HEK293 (cell line): Measurements from ENCODE around the gene CCBE1.

ENCODE experiments used
- PBX3 ChIP-seq: sonication (generic); formaldehyde crosslinking; IDR thresholded peaks from 2 replicates; pipeline ENCODE4 v1.8.1; 2022; ENCODE audit warnings: mild to moderate bottlenecking, moderate library complexity, missing genetic modification reagents
- ZBTB8A ChIP-seq: fragments of 450-650 bp; formaldehyde crosslinking; IDR thresholded peaks from 2 replicates; pipeline ENCODE4 v1.5.1; 2016; ENCODE audit warnings: missing biosample characterization, missing genetic modification characterization
- ZNF184 ChIP-seq: fragments of 450-650 bp; IDR thresholded peaks from 2 replicates; pipeline ENCODE4 v1.5.1; 2018; ENCODE audit warnings: missing biosample characterization, mild to moderate bottlenecking, missing genetic modification characterization
- TF ChIP-seq, protein P1 (sequence below): fragments of 450-650 bp; formaldehyde crosslinking; IDR thresholded peaks from 2 replicates; pipeline ENCODE4 v1.5.1; 2016; ENCODE audit warnings: missing biosample characterization, missing genetic modification characterization

- TF ChIP-seq ZNF184 (no peak), PBX3 (CRISPR knock-in tag) (no peak), ZBTB8A (tag by site-specific recombination) (no peak)
- TF ChIP-seq, protein P1, sequence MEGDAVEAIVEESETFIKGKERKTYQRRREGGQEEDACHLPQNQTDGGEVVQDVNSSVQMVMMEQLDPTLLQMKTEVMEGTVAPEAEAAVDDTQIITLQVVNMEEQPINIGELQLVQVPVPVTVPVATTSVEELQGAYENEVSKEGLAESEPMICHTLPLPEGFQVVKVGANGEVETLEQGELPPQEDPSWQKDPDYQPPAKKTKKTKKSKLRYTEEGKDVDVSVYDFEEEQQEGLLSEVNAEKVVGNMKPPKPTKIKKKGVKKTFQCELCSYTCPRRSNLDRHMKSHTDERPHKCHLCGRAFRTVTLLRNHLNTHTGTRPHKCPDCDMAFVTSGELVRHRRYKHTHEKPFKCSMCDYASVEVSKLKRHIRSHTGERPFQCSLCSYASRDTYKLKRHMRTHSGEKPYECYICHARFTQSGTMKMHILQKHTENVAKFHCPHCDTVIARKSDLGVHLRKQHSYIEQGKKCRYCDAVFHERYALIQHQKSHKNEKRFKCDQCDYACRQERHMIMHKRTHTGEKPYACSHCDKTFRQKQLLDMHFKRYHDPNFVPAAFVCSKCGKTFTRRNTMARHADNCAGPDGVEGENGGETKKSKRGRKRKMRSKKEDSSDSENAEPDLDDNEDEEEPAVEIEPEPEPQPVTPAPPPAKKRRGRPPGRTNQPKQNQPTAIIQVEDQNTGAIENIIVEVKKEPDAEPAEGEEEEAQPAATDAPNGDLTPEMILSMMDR (tag by site-specific recombination): no peak
Measured at GRCh38 chr18:59607471-59607870, 89.8 kb downstream of the CCBE1 start.
